Right cardiac atrium (tissue), 5 donors: ENCODE measurements around the gene TMEM143. TPM values are rescaled to one million over a fixed set of nuclear protein-coding genes. Genes with fewer than 3 reads are reported as not detected.
"Not testable (repeated sequence)": the region's sequence is repeated elsewhere in the genome, so short reads cannot be mapped to it uniquely, and the experiment has no call there.

ENCODE experiments used
- ATAC-seq, 2 donors: fragments of 200-7000 bp; cut with Tn5 transposase; one replicate each; pipeline versions ENCODE4 v1.8.0 to v1.9.1; 2020; ENCODE audit warnings: moderate library complexity in 2 of 2, mild to moderate bottlenecking in 1 of 2
- DNase-seq, 3 donors: peaks; one replicate each; pipeline ENCODE4 v3.0.0-alpha.2; 2020
- H3K27ac ChIP-seq: one replicate; pipeline ENCODE4 v1.5.1; 2013; ENCODE audit warnings: mild to moderate bottlenecking, low read length, control low read depth, moderate library complexity
- H3K27me3 ChIP-seq: one replicate; pipeline ENCODE4 v1.6.1; 2013; ENCODE audit not compliant: control insufficient read depth, insufficient read depth
- H3K4me1 ChIP-seq: one replicate; pipeline ENCODE4 v1.6.1; 2013; ENCODE audit warnings: low read length; ENCODE audit not compliant: control insufficient read depth, insufficient read depth
- H3K4me3 ChIP-seq: one replicate; pipeline ENCODE4 v1.5.1; 2013; ENCODE audit warnings: low read length, control low read depth
- H3K9me3 ChIP-seq: one replicate; pipeline ENCODE4 v1.6.1; 2013; ENCODE audit warnings: low read length; ENCODE audit not compliant: control insufficient read depth
- WGBS: extraction: QIAGEN DNeasy Blood & Tissue Kit; methylation state at CpG from one replicate; pipeline ENCODE4 v1.1.7; 2013; 5-methylcytosine and 5-hydroxymethylcytosine counted together
- intact Hi-C, 4 donors: fragments of 100-400 bp; cut with DNase I; formaldehyde crosslinking; loops; one replicate each; pipeline versions ENCODE4 v1.11.0 to v1.14.0; 2022 to 2023
- polyA plus RNA-seq: library from polyadenylated mRNA; stranded (reverse); fragments of 200-250 nt; gene quantifications from one replicate; pipeline ENCODE4 v1.2.3, GENCODE V29; 2013
- total RNA-seq, 4 donors: library from RNA; stranded (reverse); fragmentation: NEBNext Ultra II Directional; extraction: Animal tissue kit (Norgen Biotek cat#: 25700); gene quantifications; one replicate each; pipeline ENCODE4 v1.2.1, GENCODE V29; 2021
- donor health status: healthy with polysubstance abuse.
- donor health status: DM: no; HTN: yes; CAD: no.
- donor health status: DM: no; HTN: no; CAD: no.
- donor health status: DM: no; HTN: yes; CAD: no; lungs with severe emphysema.
- donor health status: DM: yes; HTN: yes; CAD: no.

TMEM143 gene
- total and polyA plus RNA-seq, 5 donors: 35.0 to 56.7 (median 45.6) TPM

DNA sequence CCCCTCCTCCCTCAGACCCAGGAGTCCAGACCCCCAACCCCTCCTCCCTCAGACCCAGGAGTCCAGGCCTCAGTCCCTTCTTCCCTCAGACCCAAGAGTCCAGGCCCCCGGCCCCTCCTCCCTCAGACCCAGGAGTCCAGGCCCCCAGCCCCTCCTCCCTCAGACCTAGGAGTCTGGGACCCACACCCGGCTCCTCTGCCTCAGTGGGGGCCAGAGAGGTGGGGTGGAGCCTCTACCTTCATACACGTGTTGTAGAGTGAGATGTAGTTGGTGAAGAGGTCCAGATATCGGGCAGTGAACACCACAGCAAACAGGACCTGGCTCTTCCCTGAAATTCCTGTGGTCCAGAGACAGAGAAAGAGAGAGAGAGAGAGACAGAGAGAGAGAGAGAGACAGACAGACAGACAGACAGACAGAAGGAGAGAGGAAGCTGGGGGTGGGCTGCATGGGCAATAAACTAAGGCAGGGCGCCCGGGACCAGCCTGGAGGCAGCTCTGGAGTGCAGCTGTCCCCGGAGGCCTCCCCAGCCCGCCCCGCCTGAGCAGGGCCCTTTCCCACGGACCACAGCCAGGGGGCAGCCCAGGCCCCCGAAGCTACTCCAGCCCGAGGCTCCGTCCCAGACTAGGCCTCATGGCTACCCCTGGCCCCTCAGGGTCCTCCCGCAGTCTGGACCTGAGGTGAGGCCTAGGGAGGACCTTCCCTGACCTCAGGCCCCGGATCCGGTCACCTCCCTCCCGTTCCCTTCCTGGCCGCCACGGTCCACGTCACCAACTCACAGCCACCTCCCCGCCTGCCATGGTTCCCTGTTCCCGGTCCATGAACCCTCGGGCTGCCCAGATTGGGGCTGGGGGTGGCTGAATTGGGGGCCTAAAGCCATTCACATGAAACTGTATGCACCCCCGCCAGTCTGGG lies 26.7 kb upstream of the TMEM143 start:
- Histone ChIP-seq H3K27me3 (no peaks in the 10 kb centered on the region), H3K9me3 (no peaks in the 10 kb centered on the region), H3K4me1 (no peaks in the 10 kb centered on the region), H3K27ac (peak overlapping the region; percentile 93), H3K4me3 (peak overlapping the region; percentile 86)
- intact Hi-C loops: no loop called here
- peak; percentile 84 for ATAC-seq
- 2% methylated on average over 24 of the region's 24 CpGs for WGBS
- DNase-seq: peak; percentile 74 to 89 (median 88)

DNA sequence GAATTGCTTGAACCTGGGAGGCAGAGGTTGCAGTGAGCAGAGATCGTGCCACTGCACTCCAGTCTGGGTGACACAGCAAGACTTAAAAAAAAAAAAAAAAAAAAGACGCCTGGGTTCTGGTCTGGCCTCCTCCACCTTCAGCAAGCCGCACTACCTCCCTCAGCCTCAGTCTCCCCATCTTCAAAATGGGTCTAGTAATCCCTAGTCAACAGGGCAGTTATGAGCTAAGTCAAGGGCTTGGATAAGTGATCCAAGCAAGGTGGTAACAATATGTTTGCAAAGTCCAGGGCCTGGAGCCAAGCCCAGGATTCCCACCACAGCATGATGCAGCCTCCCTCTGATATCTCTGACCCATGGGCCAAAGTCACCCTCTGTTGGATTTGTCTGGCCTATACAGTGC lies 23.2 kb upstream of the TMEM143 start:
- intact Hi-C loops: no loop called here
- H3K27me3 ChIP-seq: no peaks in the 10 kb centered on the region
- 95% methylated on average over 3 of the region's 3 CpGs for WGBS

DNA sequence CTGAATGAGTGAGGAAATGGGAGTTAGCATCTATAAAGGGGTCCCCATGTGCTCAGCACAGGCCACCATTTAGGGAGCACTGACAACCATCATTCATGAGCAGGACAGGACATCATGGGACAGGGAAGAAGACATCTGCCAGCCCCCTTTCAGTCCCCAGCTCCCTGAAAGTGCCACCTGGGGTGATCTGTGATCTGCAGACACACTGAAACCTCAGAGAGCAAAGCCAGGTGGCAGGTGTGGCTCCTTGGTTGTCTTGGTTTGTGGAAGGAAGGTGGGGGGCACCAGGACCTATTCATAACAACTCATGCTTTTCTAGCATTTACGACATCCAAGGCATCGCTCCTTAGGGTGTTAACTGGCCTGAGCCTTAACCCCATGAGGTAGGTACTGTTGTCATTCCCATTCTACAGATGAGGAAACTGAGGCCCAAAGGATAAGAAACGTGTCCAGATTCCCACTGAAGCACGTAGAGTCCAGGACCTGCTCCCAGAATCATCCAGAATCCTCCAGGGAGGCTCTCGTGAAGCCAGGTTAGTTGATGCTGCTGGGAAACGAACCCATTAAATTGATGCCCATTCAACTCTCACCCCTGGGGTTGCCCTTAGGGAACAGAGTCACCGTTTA lies 21.8 kb upstream of the TMEM143 start:
- Histone ChIP-seq H3K27ac (no peak overlapping the region), H3K27me3 (no peaks in the 10 kb centered on the region), H3K4me3 (no peak overlapping the region), H3K9me3 (no peaks in the 10 kb centered on the region), H3K4me1 (no peaks in the 10 kb centered on the region)
- ATAC-seq (no peak), DNase-seq (no peak)
- WGBS: 91% methylated on average over 7 of the region's 7 CpGs
- intact Hi-C loops: no loop called here

More for the DNA sequence above, 23.2 kb upstream of the TMEM143 start:
- Histone ChIP-seq H3K4me3 (no peak overlapping the region), H3K27ac (no peak overlapping the region), H3K9me3 (no peaks in the 10 kb centered on the region), H3K4me1 (no peaks in the 10 kb centered on the region)
- DNase-seq: no peak
- no peak for ATAC-seq

DNA sequence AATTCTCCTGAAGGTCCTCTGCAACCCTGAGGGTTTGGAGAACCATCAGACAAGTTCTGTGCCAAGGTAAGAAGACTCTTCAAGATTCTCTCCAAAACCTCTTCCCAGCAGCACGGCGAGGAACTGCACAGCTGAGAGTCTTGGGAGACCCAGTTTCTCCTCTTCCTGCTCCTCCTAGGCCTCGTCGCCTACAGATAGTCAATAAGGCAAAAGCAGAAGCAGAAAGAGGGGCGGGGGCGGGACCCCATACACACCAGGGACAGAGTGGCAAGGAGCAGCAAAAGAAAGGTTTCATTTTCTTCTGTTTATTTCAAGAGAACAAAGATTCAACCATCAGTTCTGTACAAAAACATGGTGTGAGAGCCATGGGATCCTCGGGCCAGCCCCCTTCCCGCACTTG lies 18.5 kb upstream of the TMEM143 start:
- H3K9me3 ChIP-seq: no peaks in the 10 kb centered on the region
- H3K27ac ChIP-seq: no peak overlapping the region
- H3K4me1 ChIP-seq: no peaks in the 10 kb centered on the region
- 92% methylated on average over 8 of the region's 8 CpGs for WGBS
- no peaks in the 10 kb centered on the region for H3K27me3 ChIP-seq
- no peak overlapping the region for H3K4me3 ChIP-seq
- DNase-seq: no peak
- ATAC-seq: no peak
- intact Hi-C loops: no loop called here

DNA sequence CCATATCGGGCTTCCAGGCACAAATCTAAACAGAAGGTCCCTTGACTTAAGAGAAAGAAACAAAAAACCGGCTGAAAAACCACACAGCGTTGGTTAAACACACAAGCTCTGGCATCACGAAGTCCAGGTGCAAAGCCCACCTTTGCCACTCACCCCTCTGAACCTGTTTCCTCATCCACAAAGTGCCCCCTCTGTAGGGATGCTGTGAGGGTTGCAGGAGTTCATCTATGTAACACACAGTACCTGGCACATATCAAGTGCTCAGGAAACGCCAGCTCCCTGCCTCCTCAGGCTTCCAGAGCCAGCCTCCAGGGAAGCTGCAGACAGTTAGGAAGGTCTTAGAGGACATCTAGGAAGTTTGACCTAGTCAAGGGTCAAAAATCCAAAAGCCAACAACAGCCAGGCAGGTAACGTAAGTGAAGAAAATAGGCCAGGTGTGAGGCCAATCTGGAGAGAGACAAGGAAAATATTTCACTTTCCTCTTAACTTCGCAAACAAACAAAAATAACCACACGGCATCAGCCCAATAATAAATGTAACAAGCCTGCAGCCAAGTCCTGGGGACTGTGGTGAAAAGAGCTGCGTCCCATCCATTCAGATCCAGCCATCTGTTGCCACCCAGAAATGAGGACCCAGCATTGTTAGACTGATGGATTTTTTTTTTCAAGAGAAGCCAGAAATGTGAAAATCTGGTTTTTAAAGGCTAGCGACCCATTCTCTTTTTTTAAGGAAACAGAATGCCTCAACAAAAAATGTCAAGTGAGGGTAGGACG lies 17.6 kb upstream of the TMEM143 start:
- Histone ChIP-seq H3K9me3 (no peaks in the 10 kb centered on the region), H3K4me1 (no peaks in the 10 kb centered on the region), H3K27me3 (no peaks in the 10 kb centered on the region), H3K4me3 (no peak overlapping the region), H3K27ac (no peak overlapping the region)
- ATAC-seq (no peak), DNase-seq (no peak)
- intact Hi-C loops: no loop called here
- 85% methylated on average over 11 of the region's 11 CpGs for WGBS

DNA sequence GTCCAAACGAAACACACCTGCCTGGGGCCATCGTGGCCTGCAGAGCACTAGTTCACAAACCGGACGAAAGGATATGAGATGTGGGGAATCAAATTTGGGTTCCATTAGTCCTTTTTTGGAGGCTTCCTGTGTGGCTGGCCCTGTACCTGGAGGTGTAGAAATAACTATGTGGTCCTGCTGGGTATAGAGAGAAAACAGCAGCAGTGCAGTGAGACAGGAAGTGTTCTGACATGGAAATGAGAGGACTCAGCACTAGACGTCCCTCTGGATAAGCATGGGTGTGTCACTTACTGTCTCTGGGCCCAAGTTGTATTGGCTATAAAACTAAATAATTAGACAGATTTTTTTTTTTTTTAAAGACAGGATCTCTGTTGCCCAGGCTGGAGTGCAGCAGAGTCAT lies 15.3 kb upstream of the TMEM143 start:
- intact Hi-C loops: no loop called here
- peak in 1 of 2 donors; percentile 16 for ATAC-seq
- H3K4me3 ChIP-seq: no peak overlapping the region
- H3K27ac ChIP-seq: no peak overlapping the region
- H3K27me3 ChIP-seq: no peaks in the 10 kb centered on the region
- no peaks in the 10 kb centered on the region for H3K9me3 ChIP-seq
- DNase-seq: no peak
- WGBS: 81% methylated on average over 5 of the region's 5 CpGs
- no peaks in the 10 kb centered on the region for H3K4me1 ChIP-seq

DNA sequence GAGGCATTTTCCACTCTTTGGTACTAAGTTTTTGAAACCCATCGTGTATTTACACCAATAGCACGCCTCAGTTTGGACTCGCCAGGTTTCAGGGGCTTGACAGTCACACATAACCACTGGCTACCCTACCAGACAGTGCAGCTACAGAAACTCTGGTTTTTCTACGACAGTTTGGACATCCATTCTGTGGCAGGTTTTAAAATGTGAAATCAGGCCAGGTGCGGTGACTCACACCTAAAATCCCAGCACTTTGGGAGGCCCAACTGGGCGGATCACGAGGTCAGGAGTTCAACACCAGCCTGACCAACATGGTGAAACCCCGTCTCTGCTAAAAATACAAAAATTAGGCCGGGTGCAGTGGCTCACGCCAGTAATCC lies 14.4 kb upstream of the TMEM143 start:
- Histone ChIP-seq H3K4me3 (no peak overlapping the region), H3K27ac (no peak overlapping the region), H3K9me3 (no peaks in the 10 kb centered on the region), H3K27me3 (no peaks in the 10 kb centered on the region), H3K4me1 (no peaks in the 10 kb centered on the region)
- DNase-seq: no peak
- intact Hi-C loops: no loop called here
- ATAC-seq: no peak
- 93% methylated on average over 10 of the region's 10 CpGs for WGBS

DNA sequence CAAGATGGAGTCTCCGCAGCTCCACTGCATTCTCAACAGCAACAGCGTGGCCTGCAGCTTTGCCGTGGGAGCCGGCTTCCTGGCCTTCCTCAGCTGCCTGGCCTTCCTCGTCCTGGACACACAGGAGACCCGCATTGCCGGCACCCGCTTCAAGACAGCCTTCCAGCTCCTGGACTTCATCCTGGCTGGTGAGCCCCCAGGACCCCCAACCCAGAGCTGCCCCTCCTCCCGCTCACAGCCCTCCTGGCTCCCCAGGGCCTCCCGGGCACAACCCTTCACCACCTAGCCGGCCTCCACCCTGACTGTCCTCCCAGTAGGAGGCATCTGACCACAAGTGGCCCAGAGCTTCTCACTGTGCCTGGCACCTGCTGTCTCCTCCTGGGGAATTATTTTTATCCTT lies 9.8 kb upstream of the TMEM143 start:
- no peaks in the 10 kb centered on the region for H3K9me3 ChIP-seq
- H3K27me3 ChIP-seq: no peaks in the 10 kb centered on the region
- no peak overlapping the region for H3K4me3 ChIP-seq
- WGBS: 84% methylated on average over 11 of the region's 11 CpGs
- ATAC-seq (no peak), DNase-seq (no peak)
- H3K27ac ChIP-seq: no peak overlapping the region
- H3K4me1 ChIP-seq: no peaks in the 10 kb centered on the region
- intact Hi-C loops: no loop called here

DNA sequence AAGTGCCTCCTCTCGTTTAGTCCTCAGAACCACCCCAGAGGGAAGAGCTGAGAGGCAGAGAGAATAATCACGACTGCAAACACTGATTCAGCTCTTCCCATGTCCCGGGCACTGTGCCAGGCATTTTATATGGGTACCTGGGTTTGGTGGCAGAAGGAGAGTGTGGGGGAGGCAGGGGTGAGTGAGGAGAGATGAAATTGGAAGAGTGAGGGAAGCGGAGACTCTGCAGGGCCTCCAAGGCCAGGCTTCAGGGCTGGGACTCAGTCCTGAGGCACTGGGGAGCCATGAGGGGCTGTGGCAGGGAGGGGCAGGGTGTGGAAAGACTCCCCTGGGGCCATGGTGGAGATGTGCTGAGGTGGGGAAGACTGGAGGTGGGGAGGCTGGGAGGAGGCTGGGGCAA lies 9.2 kb upstream of the TMEM143 start:
- Histone ChIP-seq H3K9me3 (no peaks in the 10 kb centered on the region), H3K4me3 (no peak overlapping the region), H3K4me1 (no peaks in the 10 kb centered on the region), H3K27ac (no peak overlapping the region), H3K27me3 (no peaks in the 10 kb centered on the region)
- intact Hi-C loops: no loop called here
- ATAC-seq (no peak), DNase-seq (no peak)
- WGBS: 53% methylated on average over 4 of the region's 4 CpGs

DNA sequence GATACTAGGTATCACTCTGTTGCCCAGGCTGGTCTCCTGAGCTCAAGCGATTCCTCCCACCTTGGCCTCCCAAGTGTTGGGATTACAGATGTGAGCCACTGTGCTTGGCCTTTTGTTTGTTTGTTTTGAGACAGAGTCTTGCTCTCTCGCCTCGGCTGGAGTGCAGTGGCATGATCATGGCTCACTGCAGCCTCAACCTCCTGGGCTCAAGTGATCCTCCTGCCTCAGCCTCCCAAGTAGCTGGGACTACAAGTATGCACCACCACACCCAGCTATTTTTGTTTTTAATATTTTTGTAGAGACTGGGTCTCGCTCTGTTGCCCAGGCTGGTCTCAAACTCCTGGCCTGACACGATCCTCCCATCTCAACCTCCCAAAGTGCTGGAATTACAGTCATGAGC lies 8.0 kb upstream of the TMEM143 start:
- intact Hi-C loops, DNase-seq, ATAC-seq, H3K9me3 ChIP-seq, H3K27me3 ChIP-seq, H3K27ac ChIP-seq, H3K4me3 ChIP-seq, H3K4me1 ChIP-seq: not testable (repeated sequence)
- WGBS: 93% methylated on average over 5 of the region's 5 CpGs

DNA sequence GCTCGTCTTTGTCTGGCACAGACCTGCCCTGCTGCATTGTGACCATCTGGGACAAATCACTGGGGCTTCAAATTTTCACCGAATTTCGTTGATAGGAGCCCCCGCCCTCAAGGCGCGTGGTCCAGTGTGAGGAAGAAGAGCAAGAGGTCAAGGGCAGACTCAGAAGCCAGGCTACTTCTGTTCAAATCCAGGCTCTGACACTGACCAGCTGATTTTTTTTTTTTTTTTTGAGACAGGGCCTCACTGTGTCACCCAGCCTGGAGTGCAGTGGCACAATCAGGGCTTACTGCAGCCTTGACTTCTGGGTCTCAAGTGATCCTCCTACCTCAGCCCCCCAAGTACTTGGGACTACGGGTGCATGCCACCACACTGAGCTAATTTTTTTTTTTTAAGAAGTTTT lies 7.6 kb upstream of the TMEM143 start:
- intact Hi-C loops: no loop called here
- no peaks in the 10 kb centered on the region for H3K4me1 ChIP-seq
- DNase-seq: no peak
- ATAC-seq: no peak
- WGBS: 60% methylated on average over 7 of the region's 7 CpGs
- no peaks in the 10 kb centered on the region for H3K27me3 ChIP-seq
- H3K9me3 ChIP-seq: no peaks in the 10 kb centered on the region
- no peak overlapping the region for H3K27ac ChIP-seq
- no peak overlapping the region for H3K4me3 ChIP-seq
